Neuronal stem cell (in vitro differentiated cells): ENCODE measurements around the gene C1QL1.

Experiments used
- DNase-seq: peaks from one replicate; pipeline ENCODE4 v3.0.0-alpha.2; 2013; ENCODE audit warnings: low spot score
- H2AFZ ChIP-seq: one replicate; pipeline ENCODE4 v1.6.1; 2013; ENCODE audit warnings: mild to moderate bottlenecking, low read length, inconsistent platforms
- H2AK5ac ChIP-seq: 2 replicates; pipeline ENCODE4 v1.6.1; 2013; ENCODE audit warnings: low read depth, mild to moderate bottlenecking, inconsistent platforms, low read length, moderate library complexity, mixed read lengths
- H2BK120ac ChIP-seq: 2 replicates; pipeline ENCODE4 v1.6.1; 2013; ENCODE audit warnings: low read depth, mild to moderate bottlenecking, inconsistent platforms, low read length, moderate library complexity, mixed read lengths
- H2BK12ac ChIP-seq: one replicate; pipeline ENCODE4 v1.6.1; 2013; ENCODE audit warnings: low read length, inconsistent platforms
- H2BK15ac ChIP-seq: 2 replicates; pipeline ENCODE4 v1.6.1; 2013; ENCODE audit warnings: mild to moderate bottlenecking, low read length, inconsistent platforms, mixed read lengths
- H2BK5ac ChIP-seq: one replicate; pipeline ENCODE4 v1.6.1; 2013; ENCODE audit warnings: inconsistent platforms, mild to moderate bottlenecking, low read length, moderate library complexity
- H3K14ac ChIP-seq: one replicate; pipeline ENCODE4 v1.6.1; 2013; ENCODE audit warnings: low read length, inconsistent platforms
- H3K18ac ChIP-seq: 2 replicates; pipeline ENCODE4 v1.6.1; 2013; ENCODE audit warnings: low read length, inconsistent platforms
- H3K23ac ChIP-seq: 2 replicates; pipeline ENCODE4 v1.6.1; 2013; ENCODE audit warnings: low read depth, mild to moderate bottlenecking, mixed read lengths, low read length, inconsistent platforms; ENCODE audit not compliant: poor library complexity
- H3K27ac ChIP-seq: replicated peaks from 3 replicates; pipeline ENCODE4 v1.5.1; 2013; ENCODE audit warnings: low read length, inconsistent platforms
- H3K27me3 ChIP-seq, 3 experiments: 2 replicates each; pipeline ENCODE4 v1.6.1; 2013; ENCODE audit warnings: low read length in 3 of 3, mild to moderate bottlenecking in 2 of 3, inconsistent platforms in 1 of 3, low read depth in 1 of 3, mixed read lengths in 1 of 3, moderate library complexity in 1 of 3; ENCODE audit not compliant: control insufficient read depth in 3 of 3, insufficient read depth in 3 of 3
- H3K36me3 ChIP-seq, 2 donors: replicated peaks in 1 of 2; 2 replicates each; pipeline ENCODE4 v1.6.1; 2013; ENCODE audit warnings: low read length in 2 of 2; ENCODE audit not compliant: control insufficient read depth in 2 of 2, insufficient read depth in 2 of 2
- H3K4ac ChIP-seq: 2 replicates; pipeline ENCODE4 v1.6.1; 2013; ENCODE audit warnings: inconsistent platforms, mild to moderate bottlenecking, low read length, moderate library complexity
- H3K4me1 ChIP-seq, 2 donors: 1 replicate in 1 of 2; 2 replicates in 1 of 2; pipeline ENCODE4 v1.6.1; 2013; ENCODE audit warnings: low read length in 2 of 2, low read depth in 1 of 2; ENCODE audit not compliant: control insufficient read depth in 2 of 2, insufficient read depth in 1 of 2
- H3K4me2 ChIP-seq: one replicate; pipeline ENCODE4 v1.6.1; 2013; ENCODE audit warnings: mild to moderate bottlenecking, low read length, inconsistent platforms; ENCODE audit not compliant: insufficient read depth, poor library complexity, severe bottlenecking
- H3K4me3 ChIP-seq, 2 donors: 2 replicates each; pipeline ENCODE4 v1.5.1; 2013; ENCODE audit warnings: low read length in 2 of 2, mild to moderate bottlenecking in 2 of 2, inconsistent platforms in 1 of 2, moderate library complexity in 1 of 2
- H3K79me1 ChIP-seq: one replicate; pipeline ENCODE4 v1.6.1; 2013; ENCODE audit warnings: low read depth, mild to moderate bottlenecking, inconsistent platforms, low read length, moderate library complexity
- H3K9ac ChIP-seq: one replicate; pipeline ENCODE4 v1.6.1; 2013; ENCODE audit warnings: mild to moderate bottlenecking, low read depth, low read length, inconsistent platforms; ENCODE audit not compliant: poor library complexity
- H3K9me3 ChIP-seq, 2 donors: replicated peaks in 1 of 2; 2 replicates each; pipeline versions ENCODE3 to v1.6.1; 2013; ENCODE audit warnings: low read length in 2 of 2, mild to moderate bottlenecking in 2 of 2, inconsistent platforms in 1 of 2, low read depth in 1 of 2, mixed read lengths in 1 of 2, moderate library complexity in 1 of 2; ENCODE audit not compliant: control insufficient read depth in 2 of 2, insufficient read depth in 1 of 2
- H4K8ac ChIP-seq: one replicate; pipeline ENCODE4 v1.6.1; 2013; ENCODE audit warnings: low read depth, mild to moderate bottlenecking, inconsistent platforms, low read length, moderate library complexity
- H4K91ac ChIP-seq: one replicate; pipeline ENCODE4 v1.6.1; 2013; ENCODE audit warnings: low read length, low read depth, mild to moderate bottlenecking, inconsistent platforms; ENCODE audit not compliant: poor library complexity
- WGBS, 2 donors: extraction: QIAGEN DNeasy Blood & Tissue Kit; methylation state at CpG; one replicate each; pipeline ENCODE4 v1.1.7; 2013; ENCODE audit warnings: missing lambda C conversion rate in 2 of 2, mixed read lengths in 1 of 2; ENCODE audit not compliant: insufficient read length in 2 of 2, insufficient replicate concordance in 1 of 2; ENCODE audit errors: extremely low coverage in 2 of 2; 5-methylcytosine and 5-hydroxymethylcytosine counted together

C1QL1 gene

DNA sequence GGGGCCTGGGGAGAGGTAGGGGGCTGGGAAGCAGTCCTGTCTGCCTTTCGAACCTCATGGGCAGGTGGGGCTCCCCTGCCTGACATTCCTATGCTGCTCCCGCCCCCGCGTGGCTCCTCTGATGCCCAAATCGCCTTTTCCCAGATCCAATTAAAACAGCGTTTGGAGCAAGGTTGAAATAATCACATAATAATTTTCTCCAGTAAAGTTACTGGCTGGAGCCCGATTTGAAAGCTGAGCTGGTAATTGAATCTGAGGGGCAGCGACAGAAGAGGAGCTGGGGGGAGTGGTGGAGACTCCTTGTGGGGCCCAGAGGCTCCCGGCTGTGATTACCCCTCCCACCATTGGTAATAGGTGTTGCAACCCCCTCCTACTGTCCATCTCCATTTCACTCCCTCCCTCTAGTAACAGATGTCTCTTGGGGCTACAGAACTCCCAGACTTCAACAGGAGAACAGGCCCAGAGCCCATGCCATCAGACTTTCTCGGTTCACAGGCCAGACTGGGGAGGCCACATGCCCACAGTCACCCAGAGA, 38.9 kb upstream of the C1QL1 start:
- no peak overlapping the region for H3K27ac ChIP-seq
- peak overlapping the region; percentile 38 for H3K18ac ChIP-seq
- no peak for DNase-seq
- no CpG with 5 or more reads among the region's 10 CpGs for WGBS, 2 donors
- H3K4me1 ChIP-seq: peaks cover 15 to 18% of the 10 kb centered on the region in 2 donors
- no peak overlapping the region for H3K14ac ChIP-seq
- H4K91ac ChIP-seq: no peak overlapping the region
- peaks cover 0 to 28% (median 0%) of the 10 kb centered on the region in 3 experiments for H3K27me3 ChIP-seq
- H3K9ac ChIP-seq: no peak overlapping the region
- no peaks in the 10 kb centered on the region for H3K9me3 ChIP-seq
- peak overlapping the region; percentile 4 for H2AFZ ChIP-seq
- H4K8ac ChIP-seq: no peak overlapping the region
- H3K79me1 ChIP-seq: peaks cover 2% of the 10 kb centered on the region
- peak overlapping the region; percentile 31 for H3K23ac ChIP-seq
- H3K36me3 ChIP-seq: no peaks in the 10 kb centered on the region
- H2BK15ac ChIP-seq: no peak overlapping the region
- no peak overlapping the region for H2AK5ac ChIP-seq
- no peak overlapping the region for H3K4me3 ChIP-seq
- H2BK5ac ChIP-seq: no peak overlapping the region
- no peak overlapping the region for H2BK12ac ChIP-seq
- no peak overlapping the region for H3K4ac ChIP-seq
- peak overlapping the region; percentile 43 for H3K4me2 ChIP-seq
- no peak overlapping the region for H2BK120ac ChIP-seq

- Histone ChIP-seq H3K27ac (no peak overlapping the region), H3K79me1 (peaks cover 2% of the 10 kb centered on the region), H2AFZ (no peak overlapping the region), H3K4ac (no peak overlapping the region), H3K23ac (no peak overlapping the region), H2BK5ac (no peak overlapping the region), H4K8ac (no peak overlapping the region), H2BK12ac (no peak overlapping the region), H2BK120ac (no peak overlapping the region), H3K14ac (no peak overlapping the region), H4K91ac (no peak overlapping the region), H3K9me3 (no peaks in the 10 kb centered on the region), H3K4me3 (no peak overlapping the region), H3K4me2 (no peak overlapping the region), H3K18ac (no peak overlapping the region), H3K9ac (no peak overlapping the region), H3K36me3 (no peaks in the 10 kb centered on the region), H2AK5ac (no peak overlapping the region), H3K27me3 (peaks cover 0 to 28% (median 0%) of the 10 kb centered on the region in 3 experiments), H2BK15ac (no peak overlapping the region), H3K4me1 (peaks cover 15 to 18% of the 10 kb centered on the region in 2 donors)
- DNase-seq: no peak
- no CpG with 5 or more reads among the region's 2 CpGs for WGBS, 2 donors
These were observed 37.6 kb upstream of the C1QL1 start for GRCh38 chr17:45005700-45006099.

- peak overlapping the region; percentile 41 for H2BK12ac ChIP-seq
- H4K8ac ChIP-seq: no peak overlapping the region
- peaks cover 2% of the 10 kb centered on the region for H3K79me1 ChIP-seq
- H3K27ac ChIP-seq: no peak overlapping the region
- WGBS, 2 donors: no CpG with 5 or more reads among the region's 3 CpGs
- no peak overlapping the region for H2BK120ac ChIP-seq
- peaks cover 1 to 3% of the 10 kb centered on the region in 2 donors for H3K9me3 ChIP-seq
- H3K9ac ChIP-seq: no peak overlapping the region
- H3K36me3 ChIP-seq: no peaks in the 10 kb centered on the region
- peaks cover 0 to 28% (median 0%) of the 10 kb centered on the region in 3 experiments for H3K27me3 ChIP-seq
- no peak overlapping the region for H3K23ac ChIP-seq
- no peak overlapping the region for H4K91ac ChIP-seq
- DNase-seq: no peak
- H2BK15ac ChIP-seq: peak overlapping the region; percentile 75
- no peak overlapping the region for H3K4ac ChIP-seq
- peak overlapping the region; percentile 19 for H2BK5ac ChIP-seq
- H2AFZ ChIP-seq: peak overlapping the region; percentile 48
- peak overlapping the region; percentile 80 for H3K18ac ChIP-seq
- H3K14ac ChIP-seq: peak overlapping the region; percentile 94
- H2AK5ac ChIP-seq: peak overlapping the region; percentile 84
- no peak overlapping the region for H3K4me3 ChIP-seq
- peaks cover 15 to 18% of the 10 kb centered on the region in 2 donors for H3K4me1 ChIP-seq
- no peak overlapping the region for H3K4me2 ChIP-seq
These were observed 36.3 kb upstream of the C1QL1 start for GRCh38 chr17:45004388-45004787.

- H3K4me1 ChIP-seq: peaks cover 15 to 18% of the 10 kb centered on the region in 2 donors
- H2AK5ac ChIP-seq: peak overlapping the region; percentile 84
- H3K36me3 ChIP-seq: no peaks in the 10 kb centered on the region
- H4K8ac ChIP-seq: no peak overlapping the region
- H3K23ac ChIP-seq: no peak overlapping the region
- no peak overlapping the region for H4K91ac ChIP-seq
- peak overlapping the region; percentile 19 for H2BK5ac ChIP-seq
- H3K14ac ChIP-seq: no peak overlapping the region
- no peak overlapping the region for H2BK12ac ChIP-seq
- no peak overlapping the region for H3K27ac ChIP-seq
- no CpG with 5 or more reads among the region's 8 CpGs for WGBS, 2 donors
- H3K9me3 ChIP-seq: peaks cover 1 to 7% of the 10 kb centered on the region in 2 donors
- H3K79me1 ChIP-seq: peaks cover 2% of the 10 kb centered on the region
- no peak overlapping the region for H2BK120ac ChIP-seq
- H2BK15ac ChIP-seq: peak overlapping the region; percentile 75
- H3K4ac ChIP-seq: no peak overlapping the region
- H3K27me3 ChIP-seq: peaks cover 0 to 28% (median 0%) of the 10 kb centered on the region in 3 experiments
- peak overlapping the region; percentile 48 for H2AFZ ChIP-seq
- H3K9ac ChIP-seq: no peak overlapping the region
- DNase-seq: no peak
- no peak overlapping the region for H3K4me2 ChIP-seq
- H3K18ac ChIP-seq: peak overlapping the region; percentile 63
- H3K4me3 ChIP-seq: no peak overlapping the region
These were observed 35.8 kb upstream of the C1QL1 start for GRCh38 chr17:45003877-45004276.
